Limb (tissue), 2 donors: ENCODE data around the gene EXD3.
A peak's percentile ranks its signal among the peaks of the same experiment; 100 is the strongest.

Experiments
- DNase-seq, 2 donors: peaks; one replicate each; pipeline ENCODE4 v3.0.0-alpha.2; 2016; ENCODE audit errors: extremely low spot score in 2 of 2

EXD3 gene

GRCh38 chr9:137319739-137320551 is 103.0 kb downstream of the EXD3 start:
- peak in 1 of 2 donors; percentile 28 for DNase-seq

GRCh38 chr9:137319011-137319738 is 103.8 kb downstream of the EXD3 start:
- DNase-seq = peak in 1 of 2 donors; percentile 38

- DNase-seq = no peak
Measured at GRCh38 chr9:137318602-137319001, 104.4 kb downstream of the EXD3 start.

- no peak for DNase-seq
Measured at GRCh38 chr9:137317718-137318511, 105.0 kb downstream of the EXD3 start.

GRCh38 chr9:137317021-137317717 is 105.8 kb downstream of the EXD3 start:
- DNase-seq = peak in 1 of 2 donors; percentile 30

GRCh38 chr9:137316012-137316981 is 106.7 kb downstream of the EXD3 start:
- peak in 1 of 2 donors; percentile 76 for DNase-seq

GRCh38 chr9:137315581-137316011 is 107.4 kb downstream of the EXD3 start:
- no peak for DNase-seq

- DNase-seq = peak in 1 of 2 donors; percentile 46
Measured at GRCh38 chr9:137314561-137315560, 108.1 kb downstream of the EXD3 start.

GRCh38 chr9:137313956-137314560 is 108.9 kb downstream of the EXD3 start:
- peak in 1 of 2 donors; percentile 29 for DNase-seq

- peak in 1 of 2 donors; percentile 32 for DNase-seq
Measured at GRCh38 chr9:137313326-137313936, 109.5 kb downstream of the EXD3 start.

GRCh38 chr9:137312852-137313325 is 110.1 kb downstream of the EXD3 start:
- no peak for DNase-seq

GRCh38 chr9:137311986-137312851 is 110.7 kb downstream of the EXD3 start:
- DNase-seq = no peak

- peak in 1 of 2 donors; percentile 38 for DNase-seq
Measured at GRCh38 chr9:137311171-137311985, 111.6 kb downstream of the EXD3 start.

- DNase-seq = peak in 1 of 2 donors; percentile 46
Measured at GRCh38 chr9:137310189-137311052, 112.5 kb downstream of the EXD3 start.
